ENCODE measurements around the gene MGAT5.

The MGAT5 gene

DNA sequence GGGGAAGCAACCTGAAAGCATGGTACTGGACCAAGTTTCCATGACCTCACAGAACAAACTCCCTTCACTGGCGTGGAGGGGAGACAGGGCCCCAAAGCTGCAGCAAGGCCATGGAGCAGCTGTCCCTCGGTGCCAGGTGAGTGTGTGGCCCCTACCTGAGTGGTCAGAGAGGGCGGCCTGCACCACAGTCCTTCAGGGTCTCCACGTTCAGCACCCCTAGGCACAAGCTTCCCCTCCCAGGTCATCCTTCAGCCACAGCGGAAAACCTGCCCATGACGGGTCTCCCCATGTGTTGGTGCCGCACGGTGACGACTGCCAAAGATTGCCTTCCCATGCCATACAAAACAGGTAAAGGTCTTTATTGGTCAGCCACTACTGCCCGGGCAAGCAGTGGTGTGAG lies 201.6 kb downstream of the MGAT5 start:
- DNase-seq (ENCODE audit: low read depth) = no peak
- no peak overlapping the region for H3K4me3 ChIP-seq (ENCODE audit: low read depth, low read length)
- TF ChIP-seq MYC (IDR thresholded peaks at IDR 0.05; ENCODE audit: low read depth, low read length) = no peak
- TF ChIP-seq CTCF (IDR thresholded peaks at IDR 0.05; ENCODE audit: low read depth, low read length) = no peak
- TF ChIP-seq MAX (IDR thresholded peaks at IDR 0.05; ENCODE audit: low read depth, low read length) = no peak
- no peak for TF ChIP-seq POLR2A (IDR thresholded peaks at IDR 0.05; ENCODE audit: extremely low read depth, insufficient read length)

DNA sequence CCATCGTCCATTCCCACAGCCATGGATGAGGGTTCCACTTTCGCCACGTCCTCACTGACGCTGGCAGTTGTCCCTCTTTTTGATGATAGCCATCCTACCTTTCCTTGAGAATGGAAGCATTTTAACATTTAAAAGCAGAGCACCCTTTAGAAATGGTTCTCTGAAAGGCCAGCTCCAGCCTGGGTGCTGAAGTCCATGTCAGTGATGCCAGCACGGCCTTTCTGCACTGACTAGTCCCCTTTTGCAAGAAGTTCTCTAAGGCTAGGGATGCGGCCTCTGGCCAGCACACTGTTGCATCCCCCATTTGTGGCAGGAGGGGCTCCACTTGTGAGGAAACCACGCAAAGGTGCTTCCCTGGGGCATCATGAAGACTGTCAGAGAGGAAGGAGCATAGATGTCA lies 203.5 kb downstream of the MGAT5 start:
- no peak for DNase-seq (ENCODE audit: low read depth)
- no peak for TF ChIP-seq CTCF (IDR thresholded peaks at IDR 0.05; ENCODE audit: low read depth, low read length)
- H3K4me3 ChIP-seq (ENCODE audit: low read depth, low read length) = no peak overlapping the region

DNA sequence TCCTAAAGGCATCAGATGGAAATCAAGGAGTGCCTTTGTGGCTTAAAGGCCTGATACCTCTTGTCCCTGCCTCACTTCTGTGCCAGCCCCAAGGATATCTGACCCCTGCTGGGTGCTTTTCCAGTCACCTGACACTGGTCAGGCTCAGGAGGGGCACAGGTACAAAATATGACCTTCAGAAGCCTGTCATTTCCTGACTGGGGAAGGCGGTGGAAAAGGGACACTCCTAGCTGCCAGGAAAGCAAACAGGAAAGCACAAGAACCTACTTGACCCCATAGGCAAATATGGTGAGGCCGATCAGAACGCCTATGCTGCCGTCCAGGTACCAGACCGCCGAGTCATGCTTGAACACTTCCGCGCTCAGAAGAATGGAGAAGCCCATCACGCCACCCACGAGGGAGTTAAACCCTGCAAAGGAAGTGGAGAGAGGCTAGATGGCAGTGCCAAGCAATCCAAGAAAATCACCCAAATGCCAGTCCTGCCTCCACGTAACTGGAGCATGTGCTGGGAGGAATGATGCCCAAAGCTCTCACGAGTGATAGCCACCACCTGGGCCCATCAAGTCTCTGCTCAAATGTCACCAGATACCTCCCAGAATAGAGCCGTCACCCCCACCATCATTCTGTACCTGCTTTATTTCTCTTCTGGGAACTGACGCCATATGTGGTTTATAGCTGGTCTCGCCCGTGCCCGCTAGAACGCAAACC lies 204.0 kb downstream of the MGAT5 start:
- DNase-seq (ENCODE audit: low read depth) = no peak
- H3K4me3 ChIP-seq (ENCODE audit: low read depth, low read length) = no peak overlapping the region
- TF ChIP-seq CTCF (IDR thresholded peaks at IDR 0.05; ENCODE audit: low read depth, low read length) (no peak), POLR2A (IDR thresholded peaks at IDR 0.05; ENCODE audit: extremely low read depth, insufficient read length) (no peak), MYC (IDR thresholded peaks at IDR 0.05; ENCODE audit: low read depth, low read length) (no peak), MAX (IDR thresholded peaks at IDR 0.05; ENCODE audit: low read depth, low read length) (no peak)

- TF ChIP-seq MAX (IDR thresholded peaks at IDR 0.05; ENCODE audit: low read depth, low read length) = no peak
- DNase-seq (ENCODE audit: low read depth) = no peak
- no peak overlapping the region for H3K4me3 ChIP-seq (ENCODE audit: low read depth, low read length)
Observed at GRCh38 chr2:134458473-134458853, 204.6 kb downstream of the MGAT5 start.

GRCh38 chr2:134458950-134459349 lies 205.1 kb downstream of the MGAT5 start:
- TF ChIP-seq CTCF (IDR thresholded peaks at IDR 0.05; ENCODE audit: low read depth, low read length) = no peak
- TF ChIP-seq MAX (IDR thresholded peaks at IDR 0.05; ENCODE audit: low read depth, low read length) = no peak
- no peak overlapping the region for H3K4me3 ChIP-seq (ENCODE audit: low read depth, low read length)
- no peak for DNase-seq (ENCODE audit: low read depth)

DNA sequence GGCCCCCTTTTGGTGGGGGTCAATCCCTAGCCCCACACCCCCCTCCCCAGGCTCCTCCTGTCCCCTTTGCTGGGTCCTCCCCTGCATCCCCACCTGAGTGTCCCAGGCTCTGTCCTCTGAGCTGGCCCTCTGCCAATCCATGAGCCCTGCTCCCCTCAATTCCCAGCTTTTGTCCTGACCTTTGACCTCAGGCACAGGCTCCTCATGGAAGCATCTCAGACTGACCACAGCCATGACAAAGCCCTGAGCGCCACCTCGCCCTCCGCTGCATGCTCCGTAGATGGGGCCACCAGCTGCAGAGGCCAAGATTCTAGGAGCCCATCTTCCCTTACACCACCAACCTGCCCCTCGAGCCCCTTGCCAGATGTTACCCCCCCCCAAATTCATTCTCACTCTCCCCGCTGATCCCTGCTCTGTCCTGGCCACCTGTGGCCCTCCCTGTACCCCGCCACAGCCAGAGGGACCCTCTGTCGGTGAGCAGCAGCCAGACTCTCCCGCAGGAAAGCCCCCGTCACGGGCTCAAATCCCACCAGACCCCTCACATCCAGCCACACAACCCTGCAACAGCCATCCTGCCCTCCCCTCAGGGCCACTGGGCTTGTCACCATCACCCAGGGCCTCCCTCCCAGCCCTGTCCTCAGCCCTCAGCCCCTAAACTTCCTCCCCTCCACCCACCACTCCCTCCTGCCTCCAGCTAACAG lies 206.0 kb downstream of the MGAT5 start:
- no peak overlapping the region for H3K4me3 ChIP-seq (ENCODE audit: low read depth, low read length)
- TF ChIP-seq CTCF (IDR thresholded peaks at IDR 0.05; ENCODE audit: low read depth, low read length) (no peak), MYC (IDR thresholded peaks at IDR 0.05; ENCODE audit: low read depth, low read length) (no peak)
- DNase-seq (ENCODE audit: low read depth) = no peak

Data from NB4 (cell line).